A549 (cell line): ENCODE measurements around the gene NRN1. TPM values are rescaled to one million over a fixed set of nuclear protein-coding genes. Genes with fewer than 3 reads are reported as not detected.
"Not testable (repeated sequence)": the region's sequence is repeated elsewhere in the genome, so short reads cannot be mapped to it uniquely, and the experiment has no call there.

Experiments used
- ATAC-seq, 2 experiments: fragments of 200-7000 bp in 1 of 2; fragments of >200 bp in 1 of 2; cut with Nextera tagmentation in 1 of 2; cut with Tn5 transposase in 1 of 2; 3 replicates each; pipeline versions ENCODE4 v1.8.0 to v1.9.1; 2018 to 2020; ENCODE audit warnings: mild to moderate bottlenecking in 1 of 2, moderate library complexity in 1 of 2
- CTCF ChIA-PET: fragments of 300-600 bp; sonication (Branson Sonifier 250); formaldehyde crosslinking; extraction: SDS; loops from one replicate; lab custom pipeline; 2021; ENCODE audit warnings: antibody characterized with exemption, inconsistent platforms; lab: Yijun Ruan, JAX
- POLR2A ChIA-PET: fragments of 350-600 bp; formaldehyde crosslinking; extraction: SDS; loops from one replicate; lab custom pipeline; 2021; ENCODE audit warnings: antibody characterized with exemption, inconsistent platforms; lab: Yijun Ruan, JAX
- DNase-seq, 2 experiments: peaks; one replicate each; pipeline versions ENCODE4 v3.0.0 to v3.0.0-alpha.2; 2011 to 2016; ENCODE audit warnings: low read depth in 1 of 2, low spot score in 1 of 2
- FAIRE-seq: peaks from 2 replicates; lab custom pipeline; 2011; peaks lifted over from hg19 to GRCh38; lab: Jason Lieb, UNC
- H3K27ac ChIP-seq, 2 experiments: fragments of >200 bp; sonication (Bioruptor Twin); formaldehyde crosslinking; 3 replicates each; pipeline ENCODE4 v1.5.1; 2016 to 2017
- H3K4me1 ChIP-seq: fragments of >200 bp; sonication (Bioruptor Twin); formaldehyde crosslinking; 3 replicates; pipeline ENCODE4 v1.6.1; 2016
- H3K4me2 ChIP-seq: fragments of >200 bp; sonication (Bioruptor Twin); formaldehyde crosslinking; 3 replicates; pipeline ENCODE4 v1.6.1; 2016
- H3K4me3 ChIP-seq: fragments of >200 bp; sonication (Bioruptor Twin); formaldehyde crosslinking; 3 replicates; pipeline ENCODE4 v1.5.1; 2016
- H3K9me3 ChIP-seq: fragments of >200 bp; sonication (Bioruptor Twin); formaldehyde crosslinking; 3 replicates; pipeline ENCODE4 v1.6.1; 2016
- BHLHE40 ChIP-seq: IDR thresholded peaks from 2 replicates; pipeline ENCODE4 v1.6.1; 2012; ENCODE audit warnings: low read depth, low read length, inconsistent platforms
- CBX8 ChIP-seq: fragments of 200-600 bp; sonication (generic); IDR thresholded peaks from 2 replicates; pipeline ENCODE4 v1.6.1; 2016
- E2F6 ChIP-seq: IDR thresholded peaks from 2 replicates; pipeline ENCODE4 v1.6.1; 2012; ENCODE audit warnings: low read depth, borderline replicate concordance
- EP300 ChIP-seq, 2 experiments: fragments of >200 bp; sonication (Bioruptor Twin); formaldehyde crosslinking; IDR thresholded peaks; 2 replicates in 1 of 2; 3 replicates in 1 of 2; pipeline ENCODE4 v1.6.1; 2016 to 2017
- HDAC2 ChIP-seq: fragments of 200-600 bp; sonication (generic); IDR thresholded peaks from 2 replicates; pipeline ENCODE4 v1.6.1; 2016
- HES2 ChIP-seq: fragments of >200 bp; sonication (Bioruptor Twin); formaldehyde crosslinking; IDR thresholded peaks from 2 replicates; pipeline ENCODE4 v1.6.1; 2016
- HMGXB4 ChIP-seq: fragments of 250-450 bp; sonication (Bioruptor Pico); IDR thresholded peaks from 2 replicates; pipeline ENCODE4 v1.5.0; 2021; ENCODE audit warnings: mild to moderate bottlenecking, moderate library complexity, borderline replicate concordance
- HOXA7 ChIP-seq: fragments of 250-450 bp; sonication (Bioruptor Pico); IDR thresholded peaks from 2 replicates; pipeline ENCODE4 v1.5.0; 2020; ENCODE audit warnings: mild to moderate bottlenecking, moderate library complexity
- MAX ChIP-seq: IDR thresholded peaks from 2 replicates; pipeline ENCODE4 v1.6.1; 2012
- NFE2L2 ChIP-seq: fragments of 150-350 bp; conservative IDR thresholded peaks from 2 replicates; pipeline ENCODE4 v1.6.1; 2014; ENCODE audit warnings: low read length
- NPAS2 ChIP-seq: fragments of 250-450 bp; sonication (Bioruptor Pico); IDR thresholded peaks from 2 replicates; pipeline ENCODE4 v1.8.0; 2022; ENCODE audit warnings: mild to moderate bottlenecking, moderate library complexity, borderline replicate concordance
- NR3C1 ChIP-seq: fragments of >200 bp; sonication (Bioruptor Twin); formaldehyde crosslinking; IDR thresholded peaks from 3 replicates; pipeline ENCODE4 v1.6.1; 2017
- PBX3 ChIP-seq: IDR thresholded peaks from 2 replicates; pipeline ENCODE4 v1.6.1; 2012
- PHF8 ChIP-seq: fragments of 200-600 bp; sonication (generic); IDR thresholded peaks from 2 replicates; pipeline ENCODE4 v1.6.1; 2016; ENCODE audit warnings: low read depth, mild to moderate bottlenecking, antibody characterized with exemption, moderate library complexity, borderline replicate concordance
- RARB ChIP-seq: fragments of 250-450 bp; sonication (Bioruptor Pico); IDR thresholded peaks from 2 replicates; pipeline ENCODE4 v1.8.0; 2021; ENCODE audit warnings: mild to moderate bottlenecking, moderate library complexity
- RCOR1 ChIP-seq: fragments of 150-350 bp; IDR thresholded peaks from 2 replicates; pipeline ENCODE4 v1.6.1; 2014; ENCODE audit warnings: antibody characterized with exemption, low read length, low read depth
- SMC3 ChIP-seq: fragments of >200 bp; sonication (Bioruptor Twin); formaldehyde crosslinking; IDR thresholded peaks from 3 replicates; pipeline ENCODE4 v1.6.1; 2018; ENCODE audit warnings: inconsistent platforms
- TP53 ChIP-seq: fragments of 250-450 bp; sonication (Bioruptor Pico); IDR thresholded peaks from 2 replicates; pipeline ENCODE4 v1.5.0; 2021; ENCODE audit warnings: mild to moderate bottlenecking, moderate library complexity
- ZFP36 ChIP-seq: fragments of 450-650 bp; IDR thresholded peaks from 2 replicates; pipeline ENCODE4 v1.6.1; 2014; ENCODE audit warnings: borderline replicate concordance; ENCODE audit not compliant: partially characterized antibody
- ZSCAN20 ChIP-seq: fragments of 250-450 bp; sonication (Bioruptor Pico); IDR thresholded peaks from 2 replicates; pipeline ENCODE4 v1.8.0; 2022; ENCODE audit warnings: mild to moderate bottlenecking, moderate library complexity
- WGBS: methylation state at CpG from one replicate; pipeline ENCODE4 v1.1.6; 2017; ENCODE audit errors: missing lambda C conversion rate; 5-methylcytosine and 5-hydroxymethylcytosine counted together
- polyA plus RNA-seq, 4 experiments: library from polyadenylated mRNA; depleted of rRNA in 3 of 4; stranded (reverse); fragments of >200 nt; fragmentation: RNase III in 1 of 4; extraction: RNeasy Plus Mini Kit Qiagen cat#74134 plus additional on column Dnase treatment in 1 of 4; gene quantifications; 2 replicates in 3 of 4; 3 replicates in 1 of 4; pipeline ENCODE4 v1.2.3, GENCODE V29; 2011 to 2017

NRN1 gene
- polyA plus RNA-seq, 2 of the 4 experiments (the other 2 are of a cell fraction) = 0.35 to 0.39 TPM

- TF ChIP-seq E2F6 (no peak), HDAC2 (no peak), EP300 (IDR thresholded peaks at IDR 0.05) (no peak), ZSCAN20 (no peak), NFE2L2 (no peak), NPAS2 (CRISPR knock-in tag) (no peak), HES2 (no peak)
Observed at GRCh38 chr6:6025736-6026135, 19.0 kb upstream of the NRN1 start (continued).

GRCh38 chr6:6024220-6024619, 17.5 kb upstream of the NRN1 start:
- no peak for ATAC-seq
- Histone ChIP-seq H3K27ac (no peak overlapping the region), H3K4me1 (no peaks in the 10 kb centered on the region), H3K4me2 (no peak overlapping the region), H3K4me3 (no peak overlapping the region), H3K9me3 (no peaks in the 10 kb centered on the region)
- no peak for DNase-seq
- ChIA-PET POLR2A (no interaction called here), CTCF (no interaction called here)
- no peak for FAIRE-seq
- TF ChIP-seq MAX (no peak), BHLHE40 (no peak), TP53 (CRISPR knock-in tag) (no peak), SMC3 (no peak), CBX8 (no peak), HOXA7 (CRISPR knock-in tag) (no peak), RARB (CRISPR knock-in tag) (no peak), ZFP36 (no peak), RCOR1 (no peak), HMGXB4 (CRISPR knock-in tag) (no peak), PHF8 (no peak), NR3C1 (no peak), PBX3 (no peak)
- TF ChIP-seq, all 56 proteins: peak for 0
- 0% methylated on average over 5 of the region's 5 CpGs for WGBS

GRCh38 chr6:6022841-6023240, 16.1 kb upstream of the NRN1 start:
- FAIRE-seq, ATAC-seq: not testable (repeated sequence)

More at GRCh38 chr6:6022841-6023240, 16.1 kb upstream of the NRN1 start:
- 36% methylated on average over 2 of the region's 2 CpGs for WGBS
- H3K27ac ChIP-seq, DNase-seq, POLR2A ChIA-PET, H3K4me2 ChIP-seq, H3K4me3 ChIP-seq, H3K4me1 ChIP-seq, CTCF ChIA-PET, H3K9me3 ChIP-seq: not testable (repeated sequence)
